Endothelial cell of hepatic sinusoid (primary cell): ENCODE data around the gene RPS6KL1.

Source experiments
- in situ Hi-C: cut with HindIII; loops from 2 replicates; pipeline ENCODE4 v1.10.0; 2017; ENCODE audit warnings: low sequenced_read_pairs

RPS6KL1 gene

GRCh38 chr14:74915826-74916225 lies 7.2 kb downstream of the RPS6KL1 start:
- in situ Hi-C loops, result loop anchor here (5.0 kb wide), 1 partner anchor 96 kb away; no protein-coding TSS in a partner anchor

- in situ Hi-C loops, result loop anchor here (5.0 kb wide), 1 partner anchor 97 kb away; no protein-coding TSS in a partner anchor
Observed at GRCh38 chr14:74915426-74915825, 7.6 kb downstream of the RPS6KL1 start.

- in situ Hi-C loops, result no loop called here
Observed at GRCh38 chr14:74913986-74914573, 9.0 kb downstream of the RPS6KL1 start.

GRCh38 chr14:74913393-74913910 lies 9.6 kb downstream of the RPS6KL1 start:
- in situ Hi-C loops, result no loop called here

GRCh38 chr14:74912801-74913200 lies 10.3 kb downstream of the RPS6KL1 start:
- in situ Hi-C loops, result no loop called here

- in situ Hi-C loops, result no loop called here
Observed at GRCh38 chr14:74912111-74912510, 10.9 kb downstream of the RPS6KL1 start.

GRCh38 chr14:74911704-74912103 lies 11.4 kb downstream of the RPS6KL1 start:
- in situ Hi-C loops, result no loop called here

- in situ Hi-C loops, result no loop called here
Observed at GRCh38 chr14:74911221-74911620, 11.8 kb downstream of the RPS6KL1 start.

GRCh38 chr14:74910556-74910955 lies 12.5 kb downstream of the RPS6KL1 start:
- in situ Hi-C loops, result no loop called here

GRCh38 chr14:74909911-74910310 lies 13.1 kb downstream of the RPS6KL1 start:
- in situ Hi-C loops, result loop anchor here (5.0 to 10.0 kb wide), 4 partner anchors 32 to 167 kb away; no protein-coding TSS in a partner anchor

- in situ Hi-C loops, result loop anchor here (5.0 to 10.0 kb wide), 4 partner anchors 33 to 168 kb away; no protein-coding TSS in a partner anchor
Observed at GRCh38 chr14:74909501-74909900, 13.6 kb downstream of the RPS6KL1 start.

- in situ Hi-C loops, result loop anchor here (5.0 to 10.0 kb wide), 4 partner anchors 33 to 168 kb away; no protein-coding TSS in a partner anchor
Observed at GRCh38 chr14:74908861-74909341, 14.2 kb downstream of the RPS6KL1 start.

- in situ Hi-C loops, result loop anchor here (5.0 to 10.0 kb wide), 4 partner anchors 35 to 170 kb away; no protein-coding TSS in a partner anchor
Observed at GRCh38 chr14:74907744-74908143, 15.3 kb downstream of the RPS6KL1 start.

- in situ Hi-C loops, result loop anchor here (5.0 to 10.0 kb wide), 4 partner anchors 35 to 170 kb away; no protein-coding TSS in a partner anchor
Observed at GRCh38 chr14:74906925-74907521, 16.0 kb downstream of the RPS6KL1 start.

- in situ Hi-C loops, result loop anchor here (5.0 to 10.0 kb wide), 4 partner anchors 37 to 172 kb away; no protein-coding TSS in a partner anchor
Observed at GRCh38 chr14:74905595-74906142, 17.4 kb downstream of the RPS6KL1 start.

GRCh38 chr14:74904635-74905503 lies 18.2 kb downstream of the RPS6KL1 start:
- in situ Hi-C loops, result loop anchor here (5.0 to 10.0 kb wide), 4 partner anchors 37 to 172 kb away; no protein-coding TSS in a partner anchor

GRCh38 chr14:74902941-74903705 lies 19.9 kb downstream of the RPS6KL1 start:
- in situ Hi-C loops, result loop anchor here (10.0 kb wide), 1 partner anchor 62 kb away; no protein-coding TSS in a partner anchor

GRCh38 chr14:74898694-74899093 lies 24.4 kb downstream of the RPS6KL1 start:
- in situ Hi-C loops, result no loop called here

GRCh38 chr14:74898083-74898482 lies 25.0 kb downstream of the RPS6KL1 start:
- in situ Hi-C loops, result no loop called here

GRCh38 chr14:74897642-74898041 lies 25.4 kb downstream of the RPS6KL1 start:
- in situ Hi-C loops, result no loop called here
